Endothelial cell of umbilical vein (primary cell): ENCODE results near the gene ZC3H14. TPM values are rescaled to one million over a fixed set of nuclear protein-coding genes. Genes with fewer than 3 reads are reported as not detected.

Experiments used
- BruUV-seq: library from RNA; stranded (reverse); fragments of 400-500 nt; replicated peaks from 2 replicates; lab custom pipeline; 2021; lab: Mats Ljungman, UMichigan
- CTCF ChIA-PET: fragments of 300-600, 350-600 bp; sonication (Branson Sonifier 250); formaldehyde crosslinking; loops from one replicate; lab custom pipeline; 2021; ENCODE audit warnings: antibody characterized with exemption, inconsistent platforms; lab: Charles Lee
- POLR2A ChIA-PET: fragments of 300-600, 350-600 bp; sonication (Branson Sonifier 250); formaldehyde crosslinking; loops from one replicate; lab custom pipeline; 2021; ENCODE audit warnings: antibody characterized with exemption, inconsistent platforms; lab: Charles Lee
- DNase-seq: peaks from one replicate; pipeline ENCODE4 v3.0.0-alpha.2; 2011; ENCODE audit warnings: low read depth, low spot score
- FAIRE-seq: peaks from 2 replicates; lab custom pipeline; 2011; peaks lifted over from hg19 to GRCh38; lab: Jason Lieb, UNC
- H2AFZ ChIP-seq: 2 replicates; pipeline ENCODE4 v1.6.0; 2012; ENCODE audit warnings: low read depth, low read length, control low read depth, inconsistent platforms
- H3K27ac ChIP-seq: 2 replicates; pipeline ENCODE4 v1.5.1; 2011; ENCODE audit warnings: low read depth, mild to moderate bottlenecking, control low read depth, low read length, moderate library complexity; ENCODE audit not compliant: insufficient read depth
- H3K27me3 ChIP-seq, 2 experiments: 2 replicates each; pipeline versions ENCODE4 v1.6.0 to v1.6.1; 2011; ENCODE audit warnings: low read length in 2 of 2, mixed read lengths in 1 of 2; ENCODE audit not compliant: control insufficient read depth in 2 of 2, insufficient read depth in 2 of 2
- H3K36me3 ChIP-seq, 2 experiments: 2 replicates in 1 of 2; 3 replicates in 1 of 2; pipeline ENCODE4 v1.5.1; 2011; ENCODE audit warnings: low read length in 2 of 2, mild to moderate bottlenecking in 1 of 2, moderate library complexity in 1 of 2; ENCODE audit not compliant: control insufficient read depth in 2 of 2, insufficient read depth in 2 of 2; ENCODE audit errors: extremely low read depth in 1 of 2
- H3K4me1 ChIP-seq: 3 replicates; pipeline ENCODE4 v1.5.1; 2011; ENCODE audit warnings: mild to moderate bottlenecking, low read length; ENCODE audit not compliant: control insufficient read depth, insufficient read depth; ENCODE audit errors: extremely low read depth
- H3K4me2 ChIP-seq: 2 replicates; pipeline ENCODE4 v1.6.1; 2011; ENCODE audit warnings: low read length, control low read depth, mixed read lengths; ENCODE audit not compliant: insufficient read depth
- H3K4me3 ChIP-seq, 3 experiments: fragments of 200-600 bp in 1 of 3; sonication (generic), shearing (Covaris generic) in 1 of 3; replicated peaks in 1 of 3; 2 replicates each; pipeline ENCODE4 v1.5.1; 2011 to 2016; ENCODE audit warnings: control low read depth in 3 of 3, low read length in 3 of 3, mild to moderate bottlenecking in 2 of 3, inconsistent platforms in 1 of 3, low read depth in 1 of 3, moderate library complexity in 1 of 3; ENCODE audit not compliant: insufficient read depth in 1 of 3
- H3K79me2 ChIP-seq: 2 replicates; pipeline ENCODE4 v1.6.0; 2012; ENCODE audit warnings: low read length, inconsistent platforms; ENCODE audit not compliant: control insufficient read depth, insufficient read depth
- H3K9ac ChIP-seq: replicated peaks from 2 replicates; pipeline ENCODE3; 2011; ENCODE audit warnings: low read length, control low read depth; ENCODE audit not compliant: insufficient read depth; ENCODE audit errors: extremely low read depth
- H3K9me1 ChIP-seq: replicated peaks from 3 replicates; pipeline ENCODE4 v1.6.0; 2011; ENCODE audit warnings: mild to moderate bottlenecking, low read length; ENCODE audit not compliant: control insufficient read depth, insufficient read depth; ENCODE audit errors: extremely low read depth
- H3K9me3 ChIP-seq: replicated peaks from 2 replicates; pipeline ENCODE4 v1.5.1; 2012; ENCODE audit warnings: low read length, inconsistent platforms; ENCODE audit not compliant: control insufficient read depth, insufficient read depth
- H4K20me1 ChIP-seq: replicated peaks from 2 replicates; pipeline ENCODE3; 2011; ENCODE audit warnings: mild to moderate bottlenecking, low read length; ENCODE audit not compliant: control insufficient read depth, insufficient read depth; ENCODE audit errors: extremely low read depth
- FOS ChIP-seq: IDR thresholded peaks from 2 replicates; pipeline ENCODE4 v1.6.1; 2011; ENCODE audit warnings: mild to moderate bottlenecking, low read length, moderate library complexity, borderline replicate concordance; ENCODE audit not compliant: insufficient read depth
- GATA2 ChIP-seq: IDR thresholded peaks from 2 replicates; pipeline ENCODE4 v1.7.0; 2011; ENCODE audit warnings: low read depth, mild to moderate bottlenecking, moderate library complexity, mixed read lengths, low read length; ENCODE audit not compliant: insufficient read length, insufficient read depth
- JUN ChIP-seq: IDR thresholded peaks from 2 replicates; pipeline ENCODE4 v1.6.1; 2011; ENCODE audit warnings: borderline replicate concordance, low read depth; ENCODE audit not compliant: insufficient read length, insufficient read depth
- MYC ChIP-seq: IDR thresholded peaks from one replicate; pipeline ENCODE4 v1.6.1; 2011; ENCODE audit warnings: mild to moderate bottlenecking, low read depth, low read length
- dilution Hi-C: fragments of 300-500 bp; cut with MboI; formaldehyde crosslinking; loops from one replicate; pipeline ENCODE4 v1.15.0; 2019; ENCODE audit warnings: low sequenced_read_pairs; ENCODE audit not compliant: extremely low pct_ligation_motif_present
- intact Hi-C: fragments of 100-400 bp; cut with micrococcal nuclease; formaldehyde crosslinking; loops from one replicate; pipeline ENCODE4 v1.10.0; 2022
- polyA plus RNA-seq, 4 experiments: library from polyadenylated mRNA; depleted of rRNA in 3 of 4; stranded (reverse) in 3 of 4; unstranded in 1 of 4; fragments of >200 nt; gene quantifications; 2 replicates each; pipeline versions ENCODE4 v1.2.1 to v1.2.3, GENCODE V29; 2011 to 2012; ENCODE audit warnings: missing spikeins in 1 of 4
- total RNA-seq: library from RNA; stranded (reverse); gene quantifications from 2 replicates; pipeline ENCODE4 v1.2.3, GENCODE V29; 2021
- TF ChIP-seq, protein P1 (sequence below), 2 donors: IDR thresholded peaks; 1 replicate in 1 of 2; 2 replicates in 1 of 2; pipeline ENCODE4 v1.5.1; 2011; ENCODE audit warnings: low read length in 2 of 2, mild to moderate bottlenecking in 2 of 2, moderate library complexity in 2 of 2, control low read depth in 1 of 2, inconsistent platforms in 1 of 2, low read depth in 1 of 2; ENCODE audit not compliant: insufficient read depth in 1 of 2; ENCODE audit errors: extremely low read depth in 1 of 2

ZC3H14 gene
- total and polyA plus RNA-seq, 2 donors (not counting 3 experiments of a cell fraction or from before 2014, with no cell fraction given): 61.2 to 61.8 TPM

DNA sequence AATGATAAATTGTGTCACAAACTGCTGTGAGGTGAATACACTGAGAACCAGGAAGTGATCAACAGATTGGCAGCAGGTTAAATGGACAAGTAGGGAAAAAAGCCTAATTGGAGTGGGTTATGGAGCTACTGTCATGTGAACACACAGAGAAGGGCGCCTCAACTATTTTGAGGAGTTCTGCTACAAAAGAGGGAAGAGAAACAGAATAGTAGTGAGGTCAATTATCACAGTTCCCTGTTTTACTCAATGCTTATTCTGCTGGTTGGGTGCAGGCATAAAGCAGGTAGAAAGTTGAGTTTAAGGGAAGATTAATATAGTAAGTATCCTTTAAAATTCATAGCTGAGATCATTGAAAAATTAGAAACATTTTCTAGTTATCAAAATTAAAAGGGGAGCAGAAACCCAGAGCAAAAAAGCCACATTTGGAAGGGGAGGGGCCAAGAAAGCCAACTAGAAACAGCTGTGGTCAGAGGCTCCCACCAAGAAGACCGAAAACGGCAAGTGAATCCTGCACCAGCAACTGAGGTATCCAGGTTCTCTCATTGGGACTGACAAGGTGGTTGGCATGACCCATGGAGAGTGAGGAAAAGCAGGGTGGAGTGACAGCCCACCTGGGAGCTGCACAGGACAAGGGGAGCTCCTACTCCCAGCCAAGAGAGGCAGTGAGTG lies 105.7 kb downstream of the ZC3H14 start:
- no peak for TF ChIP-seq GATA2
- TF ChIP-seq, protein P1, sequence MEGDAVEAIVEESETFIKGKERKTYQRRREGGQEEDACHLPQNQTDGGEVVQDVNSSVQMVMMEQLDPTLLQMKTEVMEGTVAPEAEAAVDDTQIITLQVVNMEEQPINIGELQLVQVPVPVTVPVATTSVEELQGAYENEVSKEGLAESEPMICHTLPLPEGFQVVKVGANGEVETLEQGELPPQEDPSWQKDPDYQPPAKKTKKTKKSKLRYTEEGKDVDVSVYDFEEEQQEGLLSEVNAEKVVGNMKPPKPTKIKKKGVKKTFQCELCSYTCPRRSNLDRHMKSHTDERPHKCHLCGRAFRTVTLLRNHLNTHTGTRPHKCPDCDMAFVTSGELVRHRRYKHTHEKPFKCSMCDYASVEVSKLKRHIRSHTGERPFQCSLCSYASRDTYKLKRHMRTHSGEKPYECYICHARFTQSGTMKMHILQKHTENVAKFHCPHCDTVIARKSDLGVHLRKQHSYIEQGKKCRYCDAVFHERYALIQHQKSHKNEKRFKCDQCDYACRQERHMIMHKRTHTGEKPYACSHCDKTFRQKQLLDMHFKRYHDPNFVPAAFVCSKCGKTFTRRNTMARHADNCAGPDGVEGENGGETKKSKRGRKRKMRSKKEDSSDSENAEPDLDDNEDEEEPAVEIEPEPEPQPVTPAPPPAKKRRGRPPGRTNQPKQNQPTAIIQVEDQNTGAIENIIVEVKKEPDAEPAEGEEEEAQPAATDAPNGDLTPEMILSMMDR (IDR thresholded peaks at IDR 0.05; ENCODE audit: extremely low read depth in 1 of 2, insufficient read depth in 1 of 2, low read depth in 1 of 2, low read length in 2 of 2): no peak
- no peak for TF ChIP-seq MYC
- no peak for TF ChIP-seq FOS
- TF ChIP-seq JUN: no peak
- CTCF ChIA-PET: interaction anchor here (0.7 to 5.2 kb wide), 10 partner anchors 11 to 478 kb away, joined by 3 to 64 read pairs (median 8); no protein-coding TSS in a partner anchor
- FAIRE-seq (no peak), DNase-seq (no peak)
- no peaks in the 10 kb centered on the region for H3K4me1 ChIP-seq
- peaks cover 0 to 3% of the 10 kb centered on the region in 2 experiments for H3K27me3 ChIP-seq
- H3K79me2 ChIP-seq: no peaks in the 10 kb centered on the region
- intact Hi-C loops: loop anchor here (10.0 kb wide), 1 partner anchor 1246 kb away; no protein-coding TSS in a partner anchor
- H3K4me3 ChIP-seq: no peak overlapping the region
- no peak overlapping the region for H3K27ac ChIP-seq
- POLR2A ChIA-PET: no interaction called here
- H3K4me2 ChIP-seq: no peak overlapping the region
- no peaks in the 10 kb centered on the region for H3K9me1 ChIP-seq
- no peaks in the 10 kb centered on the region for H4K20me1 ChIP-seq
- dilution Hi-C loops: no loop called here
- no peak overlapping the region for H3K9ac ChIP-seq
- H3K36me3 ChIP-seq: no peaks in the 10 kb centered on the region
- no peak overlapping the region for H2AFZ ChIP-seq
- no TSS peak for BruUV-seq
- no peaks in the 10 kb centered on the region for H3K9me3 ChIP-seq
